Mucosa of descending colon (tissue), 3 donors: Measurements from ENCODE around the gene ANO9. TPM values are rescaled to one million over a fixed set of nuclear protein-coding genes. Genes with fewer than 3 reads are reported as not detected.
"Not testable (repeated sequence)": the region's sequence is repeated elsewhere in the genome, so short reads cannot be mapped to it uniquely, and the experiment has no call there.

Source experiments
- ATAC-seq: fragments of 200-7000 bp; cut with Tn5 transposase; one replicate; pipeline ENCODE4 v1.9.1; 2020; ENCODE audit warnings: mild to moderate bottlenecking, moderate library complexity
- DNase-seq, 3 donors: peaks; one replicate each; pipeline ENCODE4 v3.0.0-alpha.2; 2020
- H3K36me3 ChIP-seq: fragments of 200-600 bp; one replicate; pipeline ENCODE4 v1.8.0; 2021; ENCODE audit warnings: low read depth, mild to moderate bottlenecking
- H3K4me1 ChIP-seq: fragments of 200-600 bp; one replicate; pipeline ENCODE4 v1.8.0; 2021; ENCODE audit warnings: low read depth, mild to moderate bottlenecking
- H3K4me3 ChIP-seq: fragments of 200-600 bp; one replicate; pipeline ENCODE4 v1.8.0; 2021; ENCODE audit warnings: mild to moderate bottlenecking
- H3K9me3 ChIP-seq: fragments of 200-600 bp; one replicate; pipeline ENCODE4 v1.8.0; 2021; ENCODE audit warnings: mild to moderate bottlenecking
- CTCF ChIP-seq: fragments of 200-600 bp; IDR thresholded peaks from one replicate; pipeline ENCODE4 v1.8.0; 2022; ENCODE audit warnings: antibody characterized with exemption, mild to moderate bottlenecking
- intact Hi-C, 2 donors: fragments of 100-400 bp; cut with DNase I in 1 of 2; cut with micrococcal nuclease in 1 of 2; formaldehyde crosslinking; loops; one replicate each; pipeline versions ENCODE4 v1.11.0 to v1.11.1; 2022; cut with DNase I, micrococcal nuclease
- total RNA-seq, 3 donors: library from RNA; stranded (reverse); fragmentation: NEBNext Ultra II Directional in 2 of 3; extraction: Animal tissue kit (Norgen Biotek cat#: 25700) in 2 of 3; gene quantifications; one replicate each; pipeline versions ENCODE4 v1.2.1 to v1.2.4, GENCODE V29; 2021 to 2023
- donor health status: DM: no; HTN: no; CAD: no; lungs with moderate emphysema.
- donor health status: DM: no; HTN: no; CAD: no.
- donor health status: DM: no; HTN: yes; CAD: no.

Gene ANO9
- total RNA-seq, 3 donors from 2014 or later, result 85.2 to 179 (median 131) TPM

- no peak for TF ChIP-seq CTCF
Measured at GRCh38 chr11:405954-406795, 35.6 kb downstream of the ANO9 start.

GRCh38 chr11:405323-405953 is 36.4 kb downstream of the ANO9 start:
- Histone ChIP-seq H3K4me3 (no peak overlapping the region), H3K4me1 (peaks cover 13% of the 10 kb centered on the region), H3K9me3 (no peaks in the 10 kb centered on the region), H3K36me3 (no peaks in the 10 kb centered on the region)
- ATAC-seq, result no peak
- DNase-seq, result peak in 2 of 3 donors; percentile 62 to 63
- intact Hi-C loops, result no loop called here
- no peak for TF ChIP-seq CTCF

More at GRCh38 chr11:405954-406795, 35.6 kb downstream of the ANO9 start:
- ATAC-seq, result peak; percentile 2
- intact Hi-C loops, result no loop called here
- no peaks in the 10 kb centered on the region for H3K9me3 ChIP-seq
- no peaks in the 10 kb centered on the region for H3K36me3 ChIP-seq
- H3K4me3 ChIP-seq, result peak overlapping the region; percentile 19
- H3K4me1 ChIP-seq, result peaks cover 13% of the 10 kb centered on the region
- peak in 2 of 3 donors; percentile 58 to 70 for DNase-seq

GRCh38 chr11:404551-405264 is 37.1 kb downstream of the ANO9 start:
- no peaks in the 10 kb centered on the region for H3K9me3 ChIP-seq
- ATAC-seq (no peak), DNase-seq (no peak)
- TF ChIP-seq CTCF, result no peak
- H3K36me3 ChIP-seq, result no peaks in the 10 kb centered on the region
- H3K4me1 ChIP-seq, result peaks cover 13% of the 10 kb centered on the region
- no peak overlapping the region for H3K4me3 ChIP-seq
- intact Hi-C loops, result no loop called here

- TF ChIP-seq CTCF, result no peak
- Histone ChIP-seq H3K9me3 (no peaks in the 10 kb centered on the region), H3K4me1 (peaks cover 13% of the 10 kb centered on the region), H3K36me3 (no peaks in the 10 kb centered on the region), H3K4me3 (no peak overlapping the region)
- no peak for DNase-seq
- intact Hi-C loops, result no loop called here
- no peak for ATAC-seq
Measured at GRCh38 chr11:403761-404431, 37.9 kb downstream of the ANO9 start.

GRCh38 chr11:403021-403760 is 38.6 kb downstream of the ANO9 start:
- intact Hi-C loops, result no loop called here
- Histone ChIP-seq H3K4me3 (no peak overlapping the region), H3K4me1 (peaks cover 13% of the 10 kb centered on the region), H3K36me3 (no peaks in the 10 kb centered on the region), H3K9me3 (no peaks in the 10 kb centered on the region)
- ATAC-seq, result no peak
- no peak for DNase-seq
- TF ChIP-seq CTCF, result no peak

GRCh38 chr11:401196-401595 is 40.6 kb downstream of the ANO9 start:
- H3K36me3 ChIP-seq, ATAC-seq, H3K4me1 ChIP-seq, H3K4me3 ChIP-seq, H3K9me3 ChIP-seq, DNase-seq, intact Hi-C loops: not testable (repeated sequence)
